H1 (cell line): ENCODE measurements around the gene APLP1. TPM values are rescaled to one million over a fixed set of nuclear protein-coding genes. Genes with fewer than 3 reads are reported as not detected.

ENCODE experiments used
- CTCF ChIA-PET: fragments of 300-600 bp; sonication (Branson Sonifier 250); formaldehyde crosslinking; loops from one replicate; lab custom pipeline; 2021; ENCODE audit not compliant: partially characterized antibody; lab: Charles Lee
- POLR2A ChIA-PET: fragments of 300-600 bp; sonication (Branson Sonifier 250); formaldehyde crosslinking; loops from one replicate; lab custom pipeline; 2021; ENCODE audit warnings: inconsistent platforms; ENCODE audit not compliant: partially characterized antibody; lab: Charles Lee
- DNase-seq, 2 experiments: peaks; one replicate each; pipeline versions ENCODE4 v3.0.0 to v3.0.0-alpha.2; 2010 to 2022; ENCODE audit warnings: low spot score in 2 of 2, low read depth in 1 of 2, mixed read lengths in 1 of 2
- FAIRE-seq: peaks from 2 replicates; lab custom pipeline; 2011; peaks lifted over from hg19 to GRCh38; lab: Jason Lieb, UNC
- H2AFZ ChIP-seq: 2 replicates; pipeline ENCODE4 v1.8.1; 2012; ENCODE audit warnings: low read length, inconsistent platforms
- H2AK5ac ChIP-seq: 2 replicates; pipeline ENCODE4 v1.6.1; 2013; ENCODE audit warnings: low read depth, low read length
- H2BK120ac ChIP-seq: replicated peaks from 2 replicates; pipeline ENCODE3; 2013; ENCODE audit warnings: low read depth, low read length, inconsistent platforms
- H2BK12ac ChIP-seq: 2 replicates; pipeline ENCODE4 v1.6.1; 2013; ENCODE audit warnings: low read depth, low read length
- H2BK15ac ChIP-seq: 2 replicates; pipeline ENCODE4 v1.6.1; 2013; ENCODE audit warnings: low read length
- H2BK20ac ChIP-seq: 2 replicates; pipeline ENCODE4 v1.6.1; 2013; ENCODE audit warnings: low read length
- H2BK5ac ChIP-seq: 2 replicates; pipeline ENCODE4 v1.6.1; 2013; ENCODE audit warnings: low read depth, low read length
- H3K14ac ChIP-seq: 2 replicates; pipeline ENCODE4 v1.6.1; 2013; ENCODE audit warnings: inconsistent platforms; ENCODE audit not compliant: insufficient read length
- H3K18ac ChIP-seq: 2 replicates; pipeline ENCODE4 v1.6.1; 2013; ENCODE audit warnings: low read length; ENCODE audit errors: extremely low read depth
- H3K23ac ChIP-seq: 2 replicates; pipeline ENCODE4 v1.6.1; 2013; ENCODE audit warnings: inconsistent platforms; ENCODE audit not compliant: insufficient read length
- H3K23me2 ChIP-seq: 2 replicates; pipeline ENCODE4 v1.6.1; 2013; ENCODE audit warnings: low read depth, low read length
- H3K27ac ChIP-seq: 2 replicates; pipeline ENCODE4 v1.6.1; 2011; ENCODE audit warnings: low read depth, low read length, inconsistent platforms
- H3K27me3 ChIP-seq, 4 experiments: replicated peaks in 1 of 4; 1 replicate in 1 of 4; 2 replicates in 3 of 4; pipeline versions ENCODE4 v1.6.1 to v1.8.1; 2011 to 2013; ENCODE audit warnings: low read length in 3 of 4, mild to moderate bottlenecking in 3 of 4, inconsistent platforms in 2 of 4, mixed read lengths in 2 of 4, moderate library complexity in 1 of 4; ENCODE audit not compliant: control insufficient read depth in 3 of 4, insufficient read depth in 3 of 4; ENCODE audit errors: extremely low read depth in 1 of 4
- H3K36me3 ChIP-seq, 4 experiments: 2 replicates each; pipeline versions ENCODE4 v1.6.1 to v1.8.1; 2011 to 2013; ENCODE audit warnings: mild to moderate bottlenecking in 4 of 4, low read length in 3 of 4, moderate library complexity in 2 of 4, control low read depth in 1 of 4, inconsistent platforms in 1 of 4; ENCODE audit not compliant: insufficient read depth in 4 of 4, control insufficient read depth in 2 of 4
- H3K4ac ChIP-seq: replicated peaks from 2 replicates; pipeline ENCODE3; 2013; ENCODE audit warnings: low read length, low read depth, mixed read lengths, inconsistent platforms; ENCODE audit not compliant: insufficient read length
- H3K4me1 ChIP-seq, 4 experiments: replicated peaks in 1 of 4; 1 replicate in 1 of 4; 2 replicates in 3 of 4; pipeline versions ENCODE4 v1.6.1 to v1.8.1; 2011 to 2013; ENCODE audit warnings: low read length in 3 of 4, inconsistent platforms in 2 of 4, mixed read lengths in 1 of 4; ENCODE audit not compliant: insufficient read depth in 4 of 4, control insufficient read depth in 3 of 4
- H3K4me2 ChIP-seq, 2 experiments: 2 replicates each; pipeline versions ENCODE4 v1.6.1 to v1.8.1; 2011 to 2013; ENCODE audit warnings: low read depth in 2 of 2, low read length in 2 of 2, control low read depth in 1 of 2, inconsistent platforms in 1 of 2, mild to moderate bottlenecking in 1 of 2; ENCODE audit not compliant: insufficient read depth in 1 of 2
- H3K4me3 ChIP-seq, 4 experiments: fragments of 200-600, 300-600 bp in 1 of 4; sonication (generic), shearing (Covaris generic), sonication (Bioruptor Twin) in 1 of 4; 2 replicates each; pipeline versions ENCODE4 v1.5.1 to v1.8.1; 2011 to 2016; ENCODE audit warnings: low read length in 4 of 4, low read depth in 3 of 4, control low read depth in 2 of 4, inconsistent platforms in 2 of 4, mild to moderate bottlenecking in 2 of 4, mixed read lengths in 1 of 4, moderate library complexity in 1 of 4; ENCODE audit not compliant: insufficient read depth in 2 of 4; ENCODE audit errors: extremely low read depth in 1 of 4
- H3K56ac ChIP-seq: replicated peaks from 2 replicates; pipeline ENCODE3; 2013; ENCODE audit warnings: low read depth, mild to moderate bottlenecking, mixed read lengths, low read length, inconsistent platforms; ENCODE audit not compliant: insufficient read length
- H3K79me1 ChIP-seq: 2 replicates; pipeline ENCODE4 v1.6.1; 2013; ENCODE audit warnings: low read depth, low read length, control low read depth
- H3K79me2 ChIP-seq, 2 experiments: 2 replicates each; pipeline versions ENCODE4 v1.6.1 to v1.8.1; 2012 to 2013; ENCODE audit warnings: low read length in 2 of 2, mild to moderate bottlenecking in 2 of 2, inconsistent platforms in 1 of 2; ENCODE audit not compliant: insufficient read depth in 2 of 2, control insufficient read depth in 1 of 2
- H3K9ac ChIP-seq, 4 experiments: replicated peaks in 1 of 4; 1 replicate in 1 of 4; 2 replicates in 3 of 4; pipeline versions ENCODE4 v1.6.1 to v1.8.1; 2011 to 2013; ENCODE audit warnings: low read depth in 3 of 4, low read length in 3 of 4, control low read depth in 2 of 4, mild to moderate bottlenecking in 2 of 4, moderate library complexity in 2 of 4, inconsistent platforms in 1 of 4; ENCODE audit errors: extremely low read depth in 1 of 4
- H3K9me3 ChIP-seq, 2 experiments: 2 replicates each; pipeline versions ENCODE4 v1.6.1 to v1.8.1; 2012 to 2013; ENCODE audit warnings: mild to moderate bottlenecking in 2 of 2, moderate library complexity in 2 of 2, control low read depth in 1 of 2, inconsistent platforms in 1 of 2, low read depth in 1 of 2, low read length in 1 of 2, mixed read lengths in 1 of 2; ENCODE audit not compliant: insufficient read depth in 2 of 2
- H4K20me1 ChIP-seq, 2 experiments: replicated peaks in 1 of 2; 2 replicates each; pipeline versions ENCODE3 to v1.8.1; 2011 to 2013; ENCODE audit warnings: inconsistent platforms in 2 of 2, low read length in 2 of 2, mild to moderate bottlenecking in 1 of 2; ENCODE audit not compliant: insufficient read depth in 2 of 2, control insufficient read depth in 1 of 2
- H4K5ac ChIP-seq: 2 replicates; pipeline ENCODE4 v1.6.1; 2013; ENCODE audit warnings: low read length, low read depth, mixed read lengths, inconsistent platforms; ENCODE audit not compliant: insufficient read length
- H4K8ac ChIP-seq: 2 replicates; pipeline ENCODE4 v1.8.0; 2013; ENCODE audit warnings: mild to moderate bottlenecking, moderate library complexity, low read length, inconsistent platforms; ENCODE audit not compliant: insufficient read depth; ENCODE audit errors: extremely low read depth
- H4K91ac ChIP-seq: replicated peaks from 2 replicates; pipeline ENCODE3; 2013; ENCODE audit warnings: low read length, mixed read lengths, inconsistent platforms; ENCODE audit not compliant: insufficient read length
- CBX5 ChIP-seq: fragments of 300-800, 300-1000 bp; sonication (generic); IDR thresholded peaks from 2 replicates; pipeline ENCODE4 v1.7.1; 2016; ENCODE audit warnings: antibody characterized with exemption, low read length, low read depth
- CBX8 ChIP-seq: fragments of 300-800, 300-1000 bp; sonication (generic); IDR thresholded peaks from 2 replicates; pipeline ENCODE4 v1.7.1; 2016; ENCODE audit warnings: low read depth, low read length, borderline replicate concordance
- EZH2 ChIP-seq: fragments of 200-600 bp; sonication (generic); IDR thresholded peaks from 2 replicates; pipeline ENCODE4 v1.7.1; 2012; ENCODE audit warnings: low read depth, mild to moderate bottlenecking, moderate library complexity, low read length, inconsistent platforms; ENCODE audit not compliant: severe bottlenecking
- HDAC6 ChIP-seq: IDR thresholded peaks from one replicate; pipeline ENCODE4 v1.7.1; 2012; ENCODE audit warnings: low read depth, mild to moderate bottlenecking, inconsistent platforms, low read length, moderate library complexity
- KDM1A ChIP-seq: fragments of 200-600, 300-600 bp; sonication (generic); IDR thresholded peaks from 2 replicates; pipeline ENCODE4 v1.7.1; 2016; ENCODE audit warnings: mild to moderate bottlenecking, low read length, borderline replicate concordance
- KDM4A ChIP-seq: IDR thresholded peaks from one replicate; pipeline ENCODE4 v1.7.1; 2012; ENCODE audit warnings: low read depth, mild to moderate bottlenecking, moderate library complexity, low read length, inconsistent platforms; ENCODE audit not compliant: severe bottlenecking
- KDM5A ChIP-seq: fragments of 200-600 bp; IDR thresholded peaks from 2 replicates; pipeline ENCODE4 v1.7.1; 2012; ENCODE audit warnings: mild to moderate bottlenecking, low read length, inconsistent platforms, mixed read lengths
- POU5F1 ChIP-seq: IDR thresholded peaks from 2 replicates; pipeline ENCODE4 v1.6.1; 2011; ENCODE audit warnings: low read depth, mild to moderate bottlenecking, low read length, moderate library complexity
- SAP30 ChIP-seq: fragments of 300-600 bp; sonication (generic); IDR thresholded peaks from 2 replicates; pipeline ENCODE4 v1.7.1; 2012; ENCODE audit warnings: low read length, moderate library complexity, mild to moderate bottlenecking, inconsistent platforms; ENCODE audit not compliant: insufficient read depth, insufficient replicate concordance
- SIRT6 ChIP-seq: IDR thresholded peaks from one replicate; pipeline ENCODE4 v1.7.1; 2012; ENCODE audit warnings: low read length, inconsistent platforms
- SP4 ChIP-seq: IDR thresholded peaks from 2 replicates; pipeline ENCODE4 v1.6.1; 2012; ENCODE audit warnings: low read length, inconsistent platforms
- TAF7 ChIP-seq: optimal IDR thresholded peaks from 2 replicates; pipeline ENCODE3; 2011; ENCODE audit warnings: low read depth, mild to moderate bottlenecking, inconsistent platforms, low read length, moderate library complexity, borderline replicate concordance
- TCF12 ChIP-seq: IDR thresholded peaks from 2 replicates; pipeline ENCODE4 v1.6.1; 2011; ENCODE audit warnings: low read depth, mild to moderate bottlenecking, low read length
- WGBS, 2 experiments: shearing (Covaris generic) in 1 of 2; methylation state at CpG; one replicate each; pipeline versions ENCODE4 v1.1.6 to v1.1.7; 2013 to 2015; ENCODE audit warnings: low lambda C conversion rate in 2 of 2, mixed read lengths in 2 of 2, inconsistent platforms in 1 of 2, low coverage in 1 of 2, missing lambda C conversion rate in 1 of 2; ENCODE audit not compliant: insufficient replicate concordance in 2 of 2, insufficient coverage in 1 of 2, insufficient read length in 1 of 2; ENCODE audit errors: extremely low coverage in 1 of 2, missing lambda C conversion rate in 1 of 2; 5-methylcytosine and 5-hydroxymethylcytosine counted together
- polyA plus RNA-seq, 7 experiments: library from polyadenylated mRNA; depleted of rRNA in 3 of 7; stranded (reverse) in 5 of 7; unstranded in 2 of 7; fragments of >200 nt in 5 of 7; fragments of 200-250 nt in 2 of 7; gene quantifications; 1 replicate in 5 of 7; 2 replicates in 1 of 7; 4 replicates in 1 of 7; pipeline versions ENCODE4 v1.2.1 to v1.2.3, GENCODE V29; 2011 to 2013; ENCODE audit warnings: missing spikeins in 2 of 7, mixed read lengths in 2 of 7
- total RNA-seq: library from RNA; stranded (reverse); fragmentation: NEBNext Ultra II Directional; extraction: Animal tissue kit (Norgen Biotek cat#: 25700); gene quantifications from 2 replicates; pipeline ENCODE4 v1.2.1, GENCODE V29; 2021

APLP1 gene
- total and polyA plus RNA-seq, 2 of the 8 experiments (the other 6 are each of a cell fraction or from before 2014, with no cell fraction given), result 19.9 to 22.0 TPM

DNA sequence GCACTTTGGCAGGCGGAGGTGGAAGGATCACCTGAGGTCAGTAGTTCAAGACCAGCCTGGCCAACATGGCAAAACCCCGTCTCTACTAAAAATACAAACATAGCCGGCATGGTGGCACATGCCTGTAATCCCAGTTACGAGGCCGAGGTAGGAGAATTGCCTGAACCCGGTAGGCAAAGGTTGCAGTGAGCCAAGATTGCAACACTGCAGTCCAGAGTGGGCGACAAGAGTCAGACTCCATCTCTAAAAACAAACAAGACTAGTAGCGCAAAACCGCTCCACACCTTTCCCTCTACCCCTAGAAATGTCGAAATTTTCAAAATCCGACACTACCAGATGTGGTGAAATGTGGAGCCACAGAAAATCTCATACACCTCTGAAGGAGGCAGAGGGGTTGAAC is 50.9 kb downstream of the APLP1 start:
- H3K56ac ChIP-seq, result no peak overlapping the region
- no peak overlapping the region for H3K23ac ChIP-seq
- no peak overlapping the region for H3K18ac ChIP-seq
- no peak overlapping the region for H2AK5ac ChIP-seq
- no peaks in the 10 kb centered on the region for H3K79me2 ChIP-seq
- POLR2A ChIA-PET, result no interaction called here
- no peak overlapping the region for H3K9ac ChIP-seq
- no peak overlapping the region for H2BK12ac ChIP-seq
- H2AFZ ChIP-seq, result no peak overlapping the region
- H4K91ac ChIP-seq, result no peak overlapping the region
- no peak overlapping the region for H3K4me3 ChIP-seq
- H2BK20ac ChIP-seq, result no peak overlapping the region
- H4K5ac ChIP-seq, result no peak overlapping the region
- H3K36me3 ChIP-seq, result no peaks in the 10 kb centered on the region
- H2BK120ac ChIP-seq, result no peak overlapping the region
- no peak for DNase-seq
- TF ChIP-seq KDM1A (no peak), CBX8 (no peak), SP4 (no peak), HDAC6 (no peak), TAF7 (no peak), SIRT6 (no peak), SAP30 (no peak), TCF12 (no peak), KDM4A (no peak), POU5F1 (no peak), EZH2 (no peak), CBX5 (no peak), KDM5A (no peak)
- CTCF ChIA-PET, result no interaction called here
- H2BK15ac ChIP-seq, result no peak overlapping the region
- no peak overlapping the region for H3K4ac ChIP-seq
- H3K9me3 ChIP-seq, result no peaks in the 10 kb centered on the region
- H4K20me1 ChIP-seq, result no peaks in the 10 kb centered on the region
- no peak for FAIRE-seq
- no peak overlapping the region for H2BK5ac ChIP-seq
- 89% methylated on average over 11 of the region's 11 CpGs; no CpG with 5 or more reads in 1 of the 2 experiments for WGBS, 2 experiments
- no peak overlapping the region for H3K14ac ChIP-seq
- no peak overlapping the region for H4K8ac ChIP-seq
- no peaks in the 10 kb centered on the region for H3K27me3 ChIP-seq
- H3K23me2 ChIP-seq, result no peaks in the 10 kb centered on the region
- H3K27ac ChIP-seq, result no peak overlapping the region
- H3K79me1 ChIP-seq, result no peaks in the 10 kb centered on the region
- H3K4me1 ChIP-seq, result no peaks in the 10 kb centered on the region
- H3K4me2 ChIP-seq, result no peak overlapping the region
